GM20000 (cell line): ENCODE data around the gene FRAS1.
"Not testable (repeated sequence)": the region's sequence is repeated elsewhere in the genome, so short reads cannot be mapped to it uniquely, and the experiment has no call there.

ENCODE experiments used
- DNase-seq: peaks from one replicate; pipeline ENCODE4 v3.0.0; 2012; ENCODE audit warnings: low spot score
- TF ChIP-seq, protein P1 (sequence below): IDR thresholded peaks from 2 replicates; pipeline ENCODE4 v1.5.1; 2012; ENCODE audit warnings: mild to moderate bottlenecking, control low read depth; ENCODE audit errors: extremely low read depth, missing control alignments

FRAS1 gene

DNA sequence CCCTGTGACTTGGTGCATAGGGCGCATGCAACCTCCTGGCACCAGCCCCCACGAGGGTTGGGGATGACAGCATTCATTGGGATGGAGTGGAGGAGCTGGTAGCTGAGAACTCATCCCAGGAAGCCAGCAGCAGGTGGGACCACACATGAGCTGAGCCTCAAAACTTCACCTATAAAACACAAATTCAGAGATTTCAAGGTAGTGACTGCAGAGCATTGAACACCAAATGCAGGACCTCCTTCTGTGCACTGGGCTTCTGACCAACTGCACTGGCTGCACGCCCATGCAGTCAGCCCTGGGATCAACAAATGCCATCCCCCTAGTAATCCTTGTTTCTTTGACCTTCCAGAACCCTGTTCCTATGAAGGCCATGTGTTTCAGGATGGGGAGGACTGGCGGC, 197.8 kb downstream of the FRAS1 start:
- no peak for DNase-seq
- TF ChIP-seq, protein P1, sequence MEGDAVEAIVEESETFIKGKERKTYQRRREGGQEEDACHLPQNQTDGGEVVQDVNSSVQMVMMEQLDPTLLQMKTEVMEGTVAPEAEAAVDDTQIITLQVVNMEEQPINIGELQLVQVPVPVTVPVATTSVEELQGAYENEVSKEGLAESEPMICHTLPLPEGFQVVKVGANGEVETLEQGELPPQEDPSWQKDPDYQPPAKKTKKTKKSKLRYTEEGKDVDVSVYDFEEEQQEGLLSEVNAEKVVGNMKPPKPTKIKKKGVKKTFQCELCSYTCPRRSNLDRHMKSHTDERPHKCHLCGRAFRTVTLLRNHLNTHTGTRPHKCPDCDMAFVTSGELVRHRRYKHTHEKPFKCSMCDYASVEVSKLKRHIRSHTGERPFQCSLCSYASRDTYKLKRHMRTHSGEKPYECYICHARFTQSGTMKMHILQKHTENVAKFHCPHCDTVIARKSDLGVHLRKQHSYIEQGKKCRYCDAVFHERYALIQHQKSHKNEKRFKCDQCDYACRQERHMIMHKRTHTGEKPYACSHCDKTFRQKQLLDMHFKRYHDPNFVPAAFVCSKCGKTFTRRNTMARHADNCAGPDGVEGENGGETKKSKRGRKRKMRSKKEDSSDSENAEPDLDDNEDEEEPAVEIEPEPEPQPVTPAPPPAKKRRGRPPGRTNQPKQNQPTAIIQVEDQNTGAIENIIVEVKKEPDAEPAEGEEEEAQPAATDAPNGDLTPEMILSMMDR: no peak

- TF ChIP-seq, protein P1: no peak
- DNase-seq: no peak
Measured at GRCh38 chr4:78265006-78265405, 207.9 kb downstream of the FRAS1 start.

- TF ChIP-seq, protein P1: no peak
- DNase-seq: no peak
Measured at GRCh38 chr4:78267790-78268189, 210.7 kb downstream of the FRAS1 start.

- no peak for DNase-seq
- TF ChIP-seq, protein P1: no peak
Measured at GRCh38 chr4:78268597-78268996, 211.5 kb downstream of the FRAS1 start.

DNA sequence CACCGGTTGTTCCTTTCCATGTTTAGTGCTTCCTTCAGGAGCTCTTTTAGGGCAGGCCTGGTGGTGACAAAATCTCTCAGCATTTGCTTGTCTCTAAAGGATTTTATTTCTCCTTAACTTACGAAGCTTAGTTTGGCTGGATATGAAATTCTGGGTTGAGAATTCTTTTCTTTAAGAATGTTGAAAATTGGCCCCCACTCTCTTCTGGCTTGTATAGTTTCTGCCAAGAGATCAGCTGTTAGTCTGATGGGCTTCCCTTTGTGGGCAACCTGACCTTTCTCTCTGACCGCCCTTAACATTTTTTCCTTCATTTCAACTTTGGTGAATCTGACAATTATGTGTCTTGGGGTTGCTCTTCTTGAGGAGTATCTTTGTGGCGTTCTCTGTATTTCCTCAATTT, 218.3 kb downstream of the FRAS1 start:
- not testable (repeated sequence) for DNase-seq

- DNase-seq: no peak
- TF ChIP-seq, protein P1: no peak
Measured at GRCh38 chr4:78286281-78286680, 229.2 kb downstream of the FRAS1 start.

DNA sequence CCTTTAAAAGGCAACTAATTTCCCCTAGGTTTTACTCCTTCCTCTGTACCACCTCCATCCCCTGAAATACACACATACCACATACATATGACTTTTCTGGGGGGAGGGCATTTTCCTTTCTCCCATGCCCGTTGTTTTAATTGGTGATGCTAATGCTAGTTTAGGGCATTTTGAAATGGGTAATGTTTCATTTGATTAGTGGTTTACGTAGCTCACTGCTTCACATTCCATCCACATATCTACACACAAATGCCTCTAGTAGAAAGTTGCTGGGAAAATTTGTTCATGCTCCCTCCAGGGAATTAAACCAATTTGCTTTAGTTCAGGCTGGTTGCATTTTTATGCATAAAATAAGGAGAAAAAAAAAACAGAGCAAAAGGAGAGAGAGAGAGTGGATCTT, 231.2 kb downstream of the FRAS1 start:
- no peak for DNase-seq
- TF ChIP-seq, protein P1: no peak

DNA sequence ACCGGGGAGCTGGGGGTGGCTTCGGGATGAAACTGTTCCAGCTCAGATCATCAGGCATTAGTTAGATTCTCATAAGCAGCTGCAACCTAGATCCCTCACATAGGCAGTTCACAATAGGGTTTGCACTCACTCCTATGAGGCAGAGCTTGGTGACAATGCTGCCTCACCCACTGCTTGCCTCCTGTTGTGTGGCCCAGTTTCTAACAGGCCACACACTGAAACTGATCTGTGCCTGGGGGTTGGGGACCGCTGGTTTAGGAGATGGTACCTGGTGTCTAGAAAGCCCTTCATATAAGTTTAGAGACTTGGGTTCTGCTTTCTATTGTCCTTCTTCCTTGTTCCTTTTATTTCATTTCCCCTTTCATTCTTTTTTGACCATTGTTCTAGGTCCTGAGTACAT, 234.2 kb downstream of the FRAS1 start:
- TF ChIP-seq, protein P1: no peak

More for the DNA sequence above, 234.2 kb downstream of the FRAS1 start:
- no peak for DNase-seq
